ENCODE data around the gene CLEC2D.
"Not testable (repeated sequence)": the region's sequence is repeated elsewhere in the genome, so short reads cannot be mapped to it uniquely, and the experiment has no call there.

Gene CLEC2D

GRCh38 chr12:9674226-9674590 is 4.7 kb downstream of the CLEC2D start:
- no peak overlapping the region for H3K4me3 ChIP-seq (ENCODE audit: low read length)
- TF ChIP-seq CTCF (conservative IDR thresholded peaks at IDR 0.05; ENCODE audit: low read depth, low read length): no peak
- no peak for DNase-seq (ENCODE audit: low read depth)

GRCh38 chr12:9682508-9682907 is 13.0 kb downstream of the CLEC2D start:
- DNase-seq (ENCODE audit: low read depth); H3K4me3 ChIP-seq (ENCODE audit: low read length): not testable (repeated sequence)

- not testable (repeated sequence) for H3K4me3 ChIP-seq (ENCODE audit: low read length); DNase-seq (ENCODE audit: low read depth)
Observed at GRCh38 chr12:9682949-9683348, 13.4 kb downstream of the CLEC2D start.

GRCh38 chr12:9685366-9685765 is 15.9 kb downstream of the CLEC2D start:
- not testable (repeated sequence) for DNase-seq (ENCODE audit: low read depth); H3K4me3 ChIP-seq (ENCODE audit: low read length)

GRCh38 chr12:9685915-9686314 is 16.4 kb downstream of the CLEC2D start:
- no peak for DNase-seq (ENCODE audit: low read depth)
- no peak overlapping the region for H3K4me3 ChIP-seq (ENCODE audit: low read length)
- TF ChIP-seq CTCF (conservative IDR thresholded peaks at IDR 0.05; ENCODE audit: low read depth, low read length): no peak

GRCh38 chr12:9687228-9687627 is 17.7 kb downstream of the CLEC2D start:
- no peak overlapping the region for H3K4me3 ChIP-seq (ENCODE audit: low read length)
- no peak for DNase-seq (ENCODE audit: low read depth)
- no peak for TF ChIP-seq CTCF (conservative IDR thresholded peaks at IDR 0.05; ENCODE audit: low read depth, low read length)

GRCh38 chr12:9692909-9693308 is 23.4 kb downstream of the CLEC2D start:
- no peak for TF ChIP-seq CTCF (conservative IDR thresholded peaks at IDR 0.05; ENCODE audit: low read depth, low read length)
- no peak for DNase-seq (ENCODE audit: low read depth)
- H3K4me3 ChIP-seq (ENCODE audit: low read length): no peak overlapping the region

- DNase-seq (ENCODE audit: low read depth): no peak
- no peak overlapping the region for H3K4me3 ChIP-seq (ENCODE audit: low read length)
- TF ChIP-seq CTCF (conservative IDR thresholded peaks at IDR 0.05; ENCODE audit: low read depth, low read length): no peak
Observed at GRCh38 chr12:9694241-9694640, 24.7 kb downstream of the CLEC2D start.

- H3K4me3 ChIP-seq (ENCODE audit: low read length); DNase-seq (ENCODE audit: low read depth): not testable (repeated sequence)
Observed at GRCh38 chr12:9695150-9695549, 25.6 kb downstream of the CLEC2D start.

GRCh38 chr12:9695661-9696060 is 26.1 kb downstream of the CLEC2D start:
- not testable (repeated sequence) for DNase-seq (ENCODE audit: low read depth); H3K4me3 ChIP-seq (ENCODE audit: low read length)

All from retinal pigment epithelial cell (primary cell).